Activated CD8-positive, alpha-beta memory T cell treated with anti-CD3 and anti-CD28 coated beads for 4 hours (primary cell): ENCODE measurements around the gene MPPED1.

Experiments used
- DNase-seq, 2 donors: peaks; one replicate each; pipeline ENCODE4 v3.0.0-alpha.2; 2020; ENCODE audit warnings: low read depth in 2 of 2

MPPED1 gene

GRCh38 chr22:43498856-43499253, 87.0 kb downstream of the MPPED1 start:
- no peak for DNase-seq

- DNase-seq, result no peak
Measured at GRCh38 chr22:43500792-43501785, 89.3 kb downstream of the MPPED1 start.

- no peak for DNase-seq
Measured at GRCh38 chr22:43501878-43502277, 90.1 kb downstream of the MPPED1 start.

GRCh38 chr22:43502306-43502874, 90.6 kb downstream of the MPPED1 start:
- DNase-seq, result no peak

GRCh38 chr22:43504068-43504467, 92.3 kb downstream of the MPPED1 start:
- no peak for DNase-seq

- DNase-seq, result no peak
Measured at GRCh38 chr22:43504666-43505261, 93.0 kb downstream of the MPPED1 start.

- DNase-seq, result no peak
Measured at GRCh38 chr22:43505423-43505822, 93.6 kb downstream of the MPPED1 start.

GRCh38 chr22:43505896-43506295, 94.1 kb downstream of the MPPED1 start:
- DNase-seq, result no peak

- DNase-seq, result no peak
Measured at GRCh38 chr22:43506487-43506886, 94.7 kb downstream of the MPPED1 start.

GRCh38 chr22:43507235-43507634, 95.4 kb downstream of the MPPED1 start:
- no peak for DNase-seq

- no peak for DNase-seq
Measured at GRCh38 chr22:43508489-43508888, 96.7 kb downstream of the MPPED1 start.

- no peak for DNase-seq
Measured at GRCh38 chr22:43509337-43509736, 97.5 kb downstream of the MPPED1 start.

- no peak for DNase-seq
Measured at GRCh38 chr22:43510281-43511070, 98.7 kb downstream of the MPPED1 start.

GRCh38 chr22:43511276-43511910, 99.6 kb downstream of the MPPED1 start:
- DNase-seq, result no peak

GRCh38 chr22:43512279-43512678, 100.5 kb downstream of the MPPED1 start:
- no peak for DNase-seq

- no peak for DNase-seq
Measured at GRCh38 chr22:43514476-43515157, 102.8 kb downstream of the MPPED1 start.

GRCh38 chr22:43515411-43515810, 103.6 kb downstream of the MPPED1 start:
- no peak for DNase-seq

GRCh38 chr22:43515902-43516301, 104.1 kb downstream of the MPPED1 start:
- no peak for DNase-seq

- DNase-seq, result no peak
Measured at GRCh38 chr22:43516386-43516785, 104.6 kb downstream of the MPPED1 start.

GRCh38 chr22:43516996-43517635, 105.3 kb downstream of the MPPED1 start:
- no peak for DNase-seq
